Aorta (tissue), 5 donors: ENCODE measurements around the gene PDE2A. TPM values are rescaled to one million over a fixed set of nuclear protein-coding genes. Genes with fewer than 3 reads are reported as not detected.

Experiments used
- ATAC-seq: fragments of 200-7000 bp; cut with Tn5 transposase; one replicate; pipeline ENCODE4 v1.9.1; 2022; ENCODE audit warnings: moderate library complexity; ENCODE audit not compliant: low FRiP score
- DNase-seq, 2 donors: peaks; one replicate each; pipeline ENCODE4 v3.0.0-alpha.2; 2020
- H3K27ac ChIP-seq, 2 donors: one replicate each; pipeline ENCODE4 v1.5.1; 2013; ENCODE audit warnings: low read length in 2 of 2, mild to moderate bottlenecking in 2 of 2, moderate library complexity in 2 of 2, control low read depth in 1 of 2, inconsistent platforms in 1 of 2, low read depth in 1 of 2
- H3K27me3 ChIP-seq, 2 donors: one replicate each; pipeline ENCODE4 v1.6.1; 2013; ENCODE audit warnings: control low read depth in 1 of 2, low read length in 1 of 2, mild to moderate bottlenecking in 1 of 2, moderate library complexity in 1 of 2; ENCODE audit not compliant: insufficient read depth in 2 of 2, control insufficient read depth in 1 of 2
- H3K36me3 ChIP-seq, 2 donors: one replicate each; pipeline ENCODE4 v1.6.1; 2013; ENCODE audit warnings: control low read depth in 1 of 2, low read length in 1 of 2, mild to moderate bottlenecking in 1 of 2; ENCODE audit not compliant: insufficient read depth in 2 of 2, control insufficient read depth in 1 of 2
- H3K4me1 ChIP-seq, 2 donors: one replicate each; pipeline ENCODE4 v1.6.1; 2013; ENCODE audit warnings: low read length in 2 of 2, control low read depth in 1 of 2, mild to moderate bottlenecking in 1 of 2, moderate library complexity in 1 of 2; ENCODE audit not compliant: insufficient read depth in 2 of 2, control insufficient read depth in 1 of 2
- H3K4me3 ChIP-seq, 2 donors: one replicate each; pipeline ENCODE4 v1.5.1; 2013; ENCODE audit warnings: low read length in 2 of 2, control low read depth in 1 of 2, mild to moderate bottlenecking in 1 of 2
- H3K9me3 ChIP-seq: one replicate; pipeline ENCODE4 v1.6.1; 2013; ENCODE audit warnings: mild to moderate bottlenecking, low read length; ENCODE audit not compliant: control insufficient read depth
- WGBS, 2 donors: extraction: QIAGEN DNeasy Blood & Tissue Kit; methylation state at CpG; one replicate each; pipeline ENCODE4 v1.1.7; 2013; 5-methylcytosine and 5-hydroxymethylcytosine counted together
- intact Hi-C, 2 donors: fragments of 100-400 bp; cut with DNase I; formaldehyde crosslinking; loops; one replicate each; pipeline versions ENCODE4 v1.14.2 to v1.15.0; 2022
- long read RNA-seq, 2 donors: library from polyadenylated mRNA; unstranded; transcript quantifications; one replicate each; pipeline ENCODE4 v2.0.0, GENCODE V29; 2020 to 2021
- polyA plus RNA-seq, 2 donors: library from polyadenylated mRNA; stranded (reverse); fragments of 200-250 nt; gene quantifications; one replicate each; pipeline ENCODE4 v1.2.3, GENCODE V29; 2013
- total RNA-seq, 2 donors: library from RNA; stranded (reverse); fragmentation: NEBNext Ultra II Directional; extraction: Animal tissue kit (Norgen Biotek cat#: 25700); gene quantifications; one replicate each; pipeline ENCODE4 v1.2.1, GENCODE V29; 2021
- donor health status: healthy with polysubstance abuse.
- donor health status: Bipolar disorder and iron deficiency.
- donor health status: DM: no; HTN: no; CAD: no.
- donor health status: DM: no; HTN: no; CAD: no.
- donor health status: DM: yes; HTN: yes; CAD: no.

The PDE2A gene
- total RNA-seq (10 to 100 TPM; 53.7 to 80.8 TPM), polyA plus RNA-seq (under 1 TPM; 0.38 to 0.64 TPM)
- long read RNA-seq, donor 1, full-length matches to known transcripts = 4 of 83 reads
- long read RNA-seq, donor 1, partial matches to known transcripts = 69 of 83 reads
- long read RNA-seq, donor 1, other reads (novel, unspliced or antisense) = 10 of 83 reads
- long read RNA-seq, donor 2, full-length matches to known transcripts = 14 of 38 reads
- long read RNA-seq, donor 2, partial matches to known transcripts = 13 of 38 reads
- long read RNA-seq, donor 2, other reads (novel, unspliced or antisense) = 11 of 38 reads

- ATAC-seq (no peak), DNase-seq (no peak)
- Histone ChIP-seq H3K4me3 (no peak within 1 kb of the TSS), H3K9me3 (no peaks in the 10 kb centered on the region), H3K27ac (no peak within 1 kb of the TSS), H3K4me1 (no peaks in the 10 kb centered on the region), H3K36me3 (no peaks in the 10 kb centered on the region), H3K27me3 (no peaks in the 10 kb centered on the region)
- intact Hi-C loops = no loop called here
- 5 to 6% methylated on average over 21 of the region's 21 CpGs for WGBS, 2 donors
Observed at GRCh38 chr11:72673943-72674828, at the start of gene PDE2A. TSS of gene PDE2A (minus strand) at chr11:72674422. CDS start at chr11:72674207, 215 bp downstream.

GRCh38 chr11:72723508-72723907 lies 49.3 kb upstream of the PDE2A start:
- no peaks in the 10 kb centered on the region for H3K4me1 ChIP-seq
- no peak for ATAC-seq

GRCh38 chr11:72722050-72722748 lies 48.0 kb upstream of the PDE2A start:
- peak overlapping the region in 1 of 2 donors; percentile 28 for H3K27ac ChIP-seq
- DNase-seq = peak; percentile 93 to 94
- intact Hi-C loops = loop anchor here (5.0 kb wide), 3 partner anchors 70 to 455 kb away; partner anchors contain the start of genes ATG16L2 (in 1 of the 2) and STARD10 (in 1 of the 2)
- WGBS, 2 donors = 0 to 1% methylated on average over 10 of the region's 10 CpGs
- peak; percentile 91 for ATAC-seq
- H3K4me1 ChIP-seq = no peaks in the 10 kb centered on the region
- H3K36me3 ChIP-seq = no peaks in the 10 kb centered on the region
- H3K4me3 ChIP-seq = peak overlapping the region; percentile 48 to 55
- H3K27me3 ChIP-seq = no peaks in the 10 kb centered on the region
- H3K9me3 ChIP-seq = no peaks in the 10 kb centered on the region

More at GRCh38 chr11:72723508-72723907, 49.3 kb upstream of the PDE2A start:
- no peaks in the 10 kb centered on the region for H3K27me3 ChIP-seq
- no peaks in the 10 kb centered on the region for H3K36me3 ChIP-seq
- WGBS, 2 donors = 75 to 77% methylated on average over 9 of the region's 9 CpGs
- no peak for DNase-seq
- intact Hi-C loops = loop anchor here (5.0 kb wide), 3 partner anchors 69 to 454 kb away; partner anchors contain the start of genes ATG16L2 (in 1 of the 2) and STARD10 (in 1 of the 2)
- no peaks in the 10 kb centered on the region for H3K9me3 ChIP-seq
- no peak overlapping the region for H3K27ac ChIP-seq
- H3K4me3 ChIP-seq = no peak overlapping the region

- peak overlapping the region; percentile 48 to 55 for H3K4me3 ChIP-seq
- 1% methylated on average over 13 of the region's 13 CpGs for WGBS, 2 donors
- peak; percentile 16 for ATAC-seq
- no peak overlapping the region for H3K27ac ChIP-seq
- DNase-seq = no peak
- intact Hi-C loops = loop anchor here (5.0 kb wide), 3 partner anchors 71 to 456 kb away; partner anchors contain the start of genes ATG16L2 (in 1 of the 2) and STARD10 (in 1 of the 2)
- H3K27me3 ChIP-seq = no peaks in the 10 kb centered on the region
- H3K9me3 ChIP-seq = no peaks in the 10 kb centered on the region
- no peaks in the 10 kb centered on the region for H3K4me1 ChIP-seq
- H3K36me3 ChIP-seq = no peaks in the 10 kb centered on the region
Observed at GRCh38 chr11:72721689-72722049, 47.4 kb upstream of the PDE2A start.

- Histone ChIP-seq H3K27me3 (no peaks in the 10 kb centered on the region), H3K27ac (no peak overlapping the region), H3K4me1 (no peaks in the 10 kb centered on the region), H3K4me3 (peak overlapping the region; percentile 48 to 55), H3K9me3 (no peaks in the 10 kb centered on the region), H3K36me3 (no peaks in the 10 kb centered on the region)
- 3 to 6% methylated on average over 3 of the region's 3 CpGs for WGBS, 2 donors
- ATAC-seq (no peak), DNase-seq (no peak)
- intact Hi-C loops = loop anchor here (5.0 kb wide), 3 partner anchors 71 to 456 kb away; partner anchors contain the start of genes ATG16L2 (in 1 of the 2) and STARD10 (in 1 of the 2)
Observed at GRCh38 chr11:72721276-72721675, 47.1 kb upstream of the PDE2A start.

- 67 to 79% methylated on average over 4 of the region's 4 CpGs for WGBS, 2 donors
- peak in 1 of 2 donors; percentile 48 for DNase-seq
- Histone ChIP-seq H3K36me3 (no peaks in the 10 kb centered on the region), H3K4me3 (peak overlapping the region in 1 of 2 donors; percentile 48), H3K4me1 (no peaks in the 10 kb centered on the region), H3K27ac (no peak overlapping the region), H3K27me3 (no peaks in the 10 kb centered on the region), H3K9me3 (no peaks in the 10 kb centered on the region)
- ATAC-seq = no peak
- intact Hi-C loops = loop anchor here (5.0 kb wide), 3 partner anchors 72 to 457 kb away; partner anchors contain the start of genes ATG16L2 (in 1 of the 2) and STARD10 (in 1 of the 2)
Observed at GRCh38 chr11:72720784-72721183, 46.6 kb upstream of the PDE2A start.

GRCh38 chr11:72720047-72720446 lies 45.8 kb upstream of the PDE2A start:
- Histone ChIP-seq H3K27me3 (no peaks in the 10 kb centered on the region), H3K4me1 (no peaks in the 10 kb centered on the region), H3K36me3 (no peaks in the 10 kb centered on the region), H3K9me3 (no peaks in the 10 kb centered on the region), H3K27ac (no peak overlapping the region), H3K4me3 (no peak overlapping the region)
- 66 to 75% methylated on average over 3 of the region's 3 CpGs for WGBS, 2 donors
- ATAC-seq = no peak
- intact Hi-C loops = loop anchor here (5.0 kb wide), 3 partner anchors 72 to 457 kb away; partner anchors contain the start of genes ATG16L2 (in 1 of the 2) and STARD10 (in 1 of the 2)
- peak in 1 of 2 donors; percentile 78 for DNase-seq

GRCh38 chr11:72719551-72719950 lies 45.3 kb upstream of the PDE2A start:
- WGBS, 2 donors = 75 to 81% methylated on average over 4 of the region's 4 CpGs
- Histone ChIP-seq H3K27ac (no peak overlapping the region), H3K36me3 (no peaks in the 10 kb centered on the region), H3K9me3 (no peaks in the 10 kb centered on the region), H3K4me1 (no peaks in the 10 kb centered on the region), H3K27me3 (no peaks in the 10 kb centered on the region), H3K4me3 (no peak overlapping the region)
- DNase-seq (no peak), ATAC-seq (no peak)
- intact Hi-C loops = no loop called here
